ENCODE data around the gene RNF11.

RNF11 gene

DNA sequence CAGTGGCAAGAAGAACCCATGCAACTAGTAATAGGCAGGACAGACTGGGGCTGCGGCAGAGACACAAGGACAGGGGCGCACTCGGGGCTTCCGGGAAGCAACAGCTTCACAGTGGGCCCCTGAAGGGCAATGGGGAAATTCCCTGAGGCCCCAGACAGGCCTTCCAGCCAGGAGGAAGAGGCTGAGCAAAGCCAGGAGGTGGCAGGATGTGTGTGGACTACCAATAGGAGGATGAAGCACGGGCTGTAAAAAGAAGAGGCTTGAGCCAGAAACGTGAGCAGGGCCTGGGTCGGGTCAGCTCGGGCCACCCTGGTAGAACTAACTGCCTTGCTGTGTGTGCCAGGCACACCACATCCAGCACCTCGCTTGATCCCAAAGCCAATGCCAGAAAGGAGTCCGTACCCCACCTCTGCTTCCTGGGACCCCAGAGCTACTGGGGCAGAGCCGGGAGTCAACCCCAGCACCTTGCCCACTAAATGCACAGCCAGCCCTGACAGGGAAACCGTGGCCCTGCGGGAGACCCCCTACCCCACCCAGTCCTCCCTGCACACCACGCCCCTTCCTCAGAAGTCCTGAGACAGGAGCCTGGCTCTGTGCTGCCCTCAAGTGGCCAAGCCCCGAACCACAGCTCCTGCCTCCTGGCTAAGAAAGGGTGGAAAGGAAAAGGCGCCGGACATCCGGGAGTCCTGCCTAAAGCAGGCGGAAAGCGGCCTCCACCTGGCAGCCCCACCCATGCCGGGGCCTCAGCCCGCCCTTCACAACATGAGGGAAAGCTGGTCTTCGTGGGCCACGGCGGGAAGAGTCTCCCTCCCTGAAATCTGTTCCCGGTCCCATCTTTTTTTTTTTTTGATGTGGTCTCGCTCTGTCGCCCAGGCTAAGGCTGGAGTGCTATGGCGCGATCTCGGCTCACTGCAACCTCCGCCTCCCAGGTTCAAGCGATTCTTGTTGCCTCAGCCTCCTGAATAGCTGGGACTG is 60.6 kb downstream of the RNF11 start:
- peak; percentile 71 for DNase-seq (ENCODE audit: low spot score)

DNA sequence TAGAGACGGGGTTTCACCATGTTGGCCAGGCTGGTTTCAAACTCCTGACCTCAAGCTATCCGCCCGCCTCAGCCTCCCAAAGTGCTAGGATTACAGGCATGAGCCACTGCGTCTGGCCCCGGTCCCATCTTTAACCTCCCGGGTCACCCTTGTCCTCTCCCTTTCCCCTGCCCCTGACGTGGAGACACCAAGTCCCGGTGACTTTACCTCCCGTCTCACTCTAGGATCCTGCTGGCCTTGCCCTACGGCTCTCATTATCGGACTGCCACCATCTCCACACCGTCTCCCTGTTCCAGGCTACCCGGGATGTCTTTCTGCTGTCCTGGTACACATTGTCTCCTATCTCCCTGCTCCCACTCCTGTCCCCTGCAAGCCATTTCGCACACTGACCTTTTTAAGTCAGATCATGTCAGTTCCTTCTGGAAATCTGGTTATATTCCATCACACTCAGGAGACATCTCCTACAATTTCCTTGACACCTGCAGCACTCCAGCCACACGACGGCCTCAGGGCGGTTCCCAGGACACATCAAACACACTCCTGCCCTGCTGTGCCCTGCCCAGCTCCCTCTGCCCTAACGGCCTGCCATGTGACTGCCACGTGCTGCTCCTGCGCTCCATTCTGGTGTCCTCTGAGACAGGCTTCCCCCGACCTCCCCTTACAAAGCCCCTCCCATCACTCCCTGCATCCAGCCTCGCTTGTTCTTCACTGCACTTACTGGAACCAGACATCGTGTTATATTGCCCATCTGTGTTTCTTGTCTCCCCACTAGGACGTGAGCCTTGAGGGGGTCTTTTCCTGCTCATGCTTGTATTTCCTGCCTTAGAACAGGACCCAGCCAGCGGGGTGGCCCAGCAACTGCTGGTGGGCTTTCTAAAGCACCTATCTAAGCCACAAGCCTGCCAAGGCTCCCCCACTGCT is 61.6 kb downstream of the RNF11 start:
- DNase-seq (ENCODE audit: low spot score) = no peak

DNA sequence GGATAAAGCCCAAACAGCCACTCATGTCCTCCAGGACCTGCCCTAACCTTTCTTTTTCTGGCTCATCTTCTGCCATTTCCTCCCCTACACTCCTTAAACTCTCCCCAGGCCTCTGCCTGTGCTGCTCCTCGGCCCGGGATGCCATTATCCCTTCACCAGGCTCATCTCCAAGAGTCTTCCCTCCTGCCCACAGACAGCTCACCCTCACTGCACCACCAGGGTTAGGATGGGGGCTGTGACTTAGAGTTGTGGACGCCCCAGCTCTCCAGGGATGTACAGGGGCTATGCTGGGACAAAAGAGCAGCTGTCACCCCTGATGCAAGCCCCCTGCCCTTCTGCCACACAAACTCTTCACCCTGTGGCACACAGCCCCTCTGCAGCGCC is 62.2 kb downstream of the RNF11 start:
- no peak for DNase-seq (ENCODE audit: low spot score)

DNA sequence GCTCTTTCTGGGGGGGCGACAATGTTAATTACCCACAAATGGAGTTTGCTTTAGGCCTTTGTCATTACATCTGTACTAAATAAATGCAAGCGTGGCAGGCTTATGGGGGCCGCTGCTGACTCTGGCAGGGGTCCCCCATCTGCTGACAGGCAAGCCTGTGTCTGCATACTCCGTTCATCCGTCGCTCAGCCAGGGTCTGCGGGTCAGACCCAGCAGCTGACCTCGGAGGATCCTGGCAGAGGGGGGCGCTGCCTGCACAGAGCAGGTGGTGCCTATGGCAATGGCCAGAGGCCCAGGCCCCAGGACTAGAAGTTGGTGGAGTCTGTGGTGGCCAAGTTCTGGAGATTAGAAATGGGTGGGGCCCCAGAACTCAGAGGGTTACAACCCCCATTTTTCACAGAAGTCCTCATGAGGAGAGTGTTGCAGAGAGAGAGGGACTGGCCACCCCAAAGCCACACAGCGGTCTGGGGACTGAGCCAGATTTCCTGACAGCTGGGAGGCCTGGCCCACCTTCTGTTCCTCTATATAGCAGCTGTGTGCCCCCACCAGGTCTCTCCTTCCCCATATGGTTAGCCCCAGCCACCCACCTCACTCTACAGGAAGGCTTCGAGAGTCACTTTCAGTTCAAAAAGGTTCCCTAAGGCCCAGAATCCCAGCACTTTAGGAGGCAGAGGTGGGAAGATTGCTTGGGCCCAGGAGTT is 63.3 kb downstream of the RNF11 start:
- DNase-seq (ENCODE audit: low spot score) = no peak

DNA sequence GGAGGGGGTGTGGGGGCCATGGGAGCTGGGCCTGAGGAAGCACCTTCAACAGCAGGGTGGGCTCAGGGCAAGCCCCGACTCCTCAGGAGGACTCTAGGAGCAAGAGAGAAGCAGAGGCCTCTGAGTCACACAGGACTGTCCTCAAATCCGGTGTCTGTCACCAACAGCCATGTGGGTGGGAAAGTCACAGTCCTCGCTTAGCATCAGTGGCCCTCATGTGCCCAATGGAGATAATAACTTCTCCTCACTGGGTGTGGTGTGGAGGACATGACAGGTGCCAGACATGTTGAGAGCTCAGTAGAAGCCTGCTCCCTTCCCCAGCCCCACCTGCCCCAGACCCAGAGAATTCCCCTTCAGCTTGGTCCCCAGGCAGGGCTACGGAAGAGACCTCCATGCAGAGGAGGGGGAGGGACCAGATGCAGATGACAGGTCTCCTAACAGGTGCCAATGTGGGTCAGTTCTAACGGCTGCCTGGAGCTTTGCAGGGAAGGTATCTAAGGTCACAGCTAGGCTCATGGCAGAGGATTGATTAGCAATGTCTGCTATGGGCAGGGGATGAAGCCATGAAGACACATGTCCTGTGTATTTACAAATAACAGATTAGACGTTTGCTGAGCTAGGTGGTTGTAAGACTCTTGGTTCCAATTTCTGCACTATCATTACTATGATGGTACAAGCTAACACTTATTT is 64.1 kb downstream of the RNF11 start:
- no peak for DNase-seq (ENCODE audit: low spot score)

DNA sequence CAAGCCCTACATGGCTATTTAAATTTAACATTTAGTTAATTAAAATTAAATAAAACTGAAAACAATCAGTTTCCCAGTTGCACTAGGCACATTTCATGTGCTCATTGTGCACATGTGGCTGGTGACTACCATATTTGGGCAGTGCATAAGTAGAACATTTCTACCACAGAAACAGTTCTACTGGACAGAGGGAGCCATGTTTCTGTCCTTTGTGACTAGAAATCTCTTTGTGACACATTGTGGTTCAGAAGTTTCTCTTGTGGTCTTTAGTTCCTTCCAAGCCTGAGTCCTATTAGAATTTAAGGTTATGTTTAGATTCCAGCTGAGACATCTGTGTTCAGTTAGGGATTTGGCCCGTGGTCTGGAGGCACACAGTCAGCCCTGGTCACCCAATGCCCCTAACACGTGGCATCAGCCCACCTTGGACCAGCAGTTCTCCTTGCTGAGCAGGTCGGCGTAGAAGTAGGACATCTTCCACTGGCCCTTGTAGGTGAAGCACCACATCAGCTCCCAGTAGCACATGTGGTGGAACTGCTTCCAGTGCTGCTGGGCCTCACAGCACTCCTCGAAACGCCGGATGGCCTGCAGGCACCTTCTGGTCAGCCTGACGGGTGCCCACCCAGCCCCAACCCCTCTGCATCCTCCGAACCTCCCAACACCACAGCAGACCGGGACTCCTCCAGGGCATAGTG is 65.2 kb downstream of the RNF11 start:
- no peak for DNase-seq (ENCODE audit: low spot score)

DNA sequence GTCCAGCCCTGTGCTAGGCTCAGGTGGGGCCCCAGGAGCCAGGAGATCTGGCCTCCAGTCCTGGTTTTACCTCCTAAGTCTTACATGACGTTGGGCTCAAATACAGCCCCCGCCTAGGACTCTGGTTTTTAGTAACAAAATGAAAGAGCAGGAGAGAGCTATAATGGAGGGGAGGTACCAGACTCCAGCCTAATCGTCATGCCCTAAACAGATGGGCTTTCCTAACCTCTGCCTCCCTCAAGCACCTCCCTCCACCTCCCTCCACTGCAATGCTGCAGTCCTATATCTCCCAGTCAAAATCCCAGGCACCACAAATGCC is 65.7 kb downstream of the RNF11 start:
- no peak for DNase-seq (ENCODE audit: low spot score)

DNA sequence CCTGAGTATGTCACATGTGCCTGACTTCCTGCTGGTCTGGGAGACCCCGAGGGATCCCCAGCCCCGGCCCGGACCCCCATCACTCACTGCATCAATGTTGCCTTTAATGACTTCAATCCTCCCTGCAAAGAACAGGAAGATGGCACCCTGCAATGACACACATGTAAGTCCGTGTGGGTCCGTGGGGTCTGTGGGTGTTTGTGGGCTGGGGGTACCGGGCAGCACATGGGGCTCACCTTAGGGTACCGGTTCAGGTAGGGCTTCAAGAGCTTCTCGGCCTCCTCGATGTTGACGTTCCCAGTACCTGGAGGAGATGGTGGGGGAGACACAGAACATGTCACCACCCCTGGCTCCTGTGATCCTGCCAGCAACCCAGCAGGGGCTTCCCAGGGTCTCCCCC is 66.2 kb downstream of the RNF11 start:
- DNase-seq (ENCODE audit: low spot score) = no peak

DNA sequence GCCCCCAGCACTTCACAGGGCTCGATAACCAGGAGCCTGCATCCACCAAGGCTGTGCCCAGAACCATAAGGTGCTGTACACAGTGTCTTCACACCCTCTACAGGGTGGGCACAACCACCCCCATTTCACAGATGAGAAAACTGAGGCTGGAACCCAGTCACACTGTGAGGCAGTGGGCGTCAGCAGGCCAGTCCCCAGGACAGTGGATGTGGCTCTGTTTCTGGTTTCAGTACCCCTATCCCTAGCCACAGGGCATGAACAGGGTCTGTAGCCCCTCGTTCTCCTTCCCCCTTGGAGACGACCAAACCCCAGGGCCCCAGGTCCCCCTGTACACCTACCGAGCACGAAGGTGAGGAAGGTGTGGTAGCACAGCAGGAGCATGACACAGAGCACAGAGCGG is 66.7 kb downstream of the RNF11 start:
- no peak for DNase-seq (ENCODE audit: low spot score)

DNA sequence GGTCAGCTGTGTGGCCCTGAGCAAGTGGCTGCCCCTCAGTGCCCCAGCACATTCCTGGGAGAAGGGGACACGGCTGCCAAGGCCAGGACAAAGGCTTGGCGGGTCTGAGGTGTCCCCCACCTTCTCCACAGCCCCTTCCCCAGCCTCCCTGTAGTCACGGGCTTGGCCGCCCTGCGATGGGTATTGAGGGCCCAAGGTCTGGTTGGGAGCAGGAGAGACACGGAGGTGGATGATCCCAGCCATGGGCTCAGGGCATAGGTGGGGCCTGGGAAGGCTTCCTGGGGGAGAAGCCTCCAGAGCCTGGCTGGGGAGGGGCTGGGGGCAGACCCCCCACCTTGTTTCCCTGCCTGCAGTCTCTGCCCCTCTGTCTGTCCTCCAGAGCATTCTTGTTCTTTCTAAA is 67.2 kb downstream of the RNF11 start:
- no peak for DNase-seq (ENCODE audit: low spot score)

DNA sequence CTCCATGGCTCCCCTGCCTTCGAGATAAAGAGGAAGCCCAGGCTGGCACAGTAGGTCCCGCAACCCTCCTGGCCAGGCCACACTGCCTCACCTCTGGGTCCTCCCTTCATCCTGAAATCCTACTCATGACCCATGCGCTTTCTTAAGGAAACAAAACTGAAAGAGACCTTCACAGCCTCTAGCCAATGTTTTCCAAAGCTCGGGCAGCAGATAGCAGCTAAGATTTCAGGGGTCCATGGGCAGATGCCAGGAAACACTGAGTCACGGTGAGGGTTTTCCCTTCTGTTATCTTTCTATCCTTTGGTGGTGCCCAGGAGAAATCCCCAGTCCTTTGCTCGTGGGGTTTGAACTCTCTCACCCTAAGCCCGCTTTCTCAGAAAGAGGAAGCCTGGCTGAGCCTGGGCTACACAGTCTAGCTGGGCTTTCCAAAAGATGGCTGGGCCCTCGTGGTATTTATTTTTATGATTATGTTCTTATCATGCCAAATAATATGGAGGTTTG is 67.7 kb downstream of the RNF11 start:
- no peak for DNase-seq (ENCODE audit: low spot score)

DNA sequence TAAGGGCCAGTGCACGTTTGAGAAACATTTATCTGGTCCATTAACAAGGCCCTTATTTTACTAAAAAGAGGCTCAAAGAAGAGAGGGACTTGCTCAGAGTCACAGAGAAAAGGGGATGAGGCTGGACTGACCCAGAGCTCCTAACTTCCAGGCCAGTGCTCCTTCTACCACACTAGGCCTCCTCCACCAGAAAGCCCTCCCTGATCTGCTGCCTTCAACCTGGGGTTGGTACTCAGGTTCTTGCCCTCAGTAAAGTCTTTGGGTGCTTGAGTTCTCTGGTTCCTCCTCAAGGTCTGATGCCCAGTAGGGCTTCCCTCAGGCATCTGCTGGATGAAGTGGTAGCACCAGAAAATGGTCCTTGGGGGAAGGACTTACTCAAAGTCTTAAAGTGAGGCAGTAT is 68.3 kb downstream of the RNF11 start:
- DNase-seq (ENCODE audit: low spot score) = no peak

DNA sequence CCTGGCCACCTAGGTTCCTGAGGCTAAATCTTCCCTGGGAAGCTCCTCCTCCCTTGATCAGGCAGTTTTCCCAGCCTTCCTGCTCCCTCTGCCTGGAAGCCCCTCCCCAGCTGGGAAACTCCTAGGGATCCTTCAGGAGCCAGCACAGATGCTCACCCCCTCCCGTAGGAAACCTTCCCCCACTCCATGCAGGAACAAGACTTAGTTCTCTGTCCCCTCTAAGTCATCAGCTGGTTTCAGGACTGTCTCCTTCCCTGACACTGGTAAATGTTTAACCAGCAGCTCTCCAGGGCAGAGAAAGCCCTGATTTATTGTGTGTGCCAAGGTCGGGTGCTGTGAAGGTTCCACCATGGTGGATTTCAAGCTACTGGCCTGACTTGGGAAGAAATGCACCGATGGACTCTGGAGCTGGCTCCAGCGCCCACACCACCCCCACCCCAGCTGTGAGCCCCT is 69.3 kb downstream of the RNF11 start:
- DNase-seq (ENCODE audit: low spot score) = no peak

DNA sequence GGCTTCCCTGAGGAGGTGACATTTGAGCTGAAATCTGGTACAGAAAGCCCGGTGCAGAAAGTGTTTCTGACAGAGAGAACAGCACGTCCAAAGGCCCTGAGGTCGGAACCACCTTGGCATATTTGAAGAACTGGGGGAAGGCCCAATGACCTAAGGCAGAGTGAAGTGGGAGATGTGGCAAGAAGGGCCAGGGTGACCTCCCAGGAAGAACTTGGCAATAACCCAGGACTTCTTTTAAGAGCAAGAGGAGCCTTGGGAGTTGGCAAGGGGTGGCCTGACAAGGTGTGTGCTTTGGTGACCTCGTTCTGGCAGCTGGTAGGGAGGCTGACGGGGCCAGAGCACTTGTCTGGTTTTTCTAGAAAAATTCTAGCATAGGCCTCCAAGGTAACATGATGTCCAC is 70.9 kb downstream of the RNF11 start:
- no peak for DNase-seq (ENCODE audit: low spot score)

DNA sequence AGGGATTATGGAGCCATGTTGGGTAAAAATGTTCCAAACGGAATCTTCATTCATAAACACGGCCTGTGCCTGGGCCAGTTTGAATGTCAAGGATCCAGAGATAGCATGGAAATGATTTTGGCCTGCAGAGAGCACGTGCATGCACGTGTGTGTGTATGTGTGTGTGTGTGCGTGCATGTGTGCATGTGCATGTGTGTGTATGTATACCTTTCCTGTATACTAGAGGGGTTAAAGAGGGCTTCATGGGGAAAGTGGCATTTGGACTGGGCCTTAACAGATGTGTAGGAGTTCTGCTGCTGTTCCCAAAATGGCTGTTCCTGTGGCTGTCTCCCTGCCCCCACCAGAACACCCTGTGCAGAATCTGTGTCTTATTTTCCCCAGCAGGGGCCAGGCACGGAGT is 72.6 kb downstream of the RNF11 start:
- DNase-seq (ENCODE audit: low spot score) = no peak

DNA sequence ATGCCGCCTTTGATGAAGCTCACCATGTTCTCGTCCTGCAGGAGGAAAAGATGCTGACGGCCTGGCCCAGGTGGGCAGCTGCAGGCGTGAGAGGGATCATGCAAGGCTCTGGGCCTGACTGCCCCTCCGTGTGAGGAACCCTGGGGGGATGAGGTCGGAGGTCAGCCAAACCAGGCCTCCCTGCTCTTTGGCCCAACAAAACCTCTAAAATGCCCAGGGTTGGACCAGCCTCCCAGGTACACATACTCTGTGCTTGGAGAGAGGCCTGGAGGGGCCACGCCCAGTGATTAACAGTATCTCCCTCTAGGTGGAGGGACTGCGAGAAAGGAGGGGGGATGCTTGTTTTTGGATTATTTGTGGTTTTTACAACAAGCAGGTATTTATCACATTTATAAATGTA is 73.2 kb downstream of the RNF11 start:
- no peak for DNase-seq (ENCODE audit: low spot score)

DNA sequence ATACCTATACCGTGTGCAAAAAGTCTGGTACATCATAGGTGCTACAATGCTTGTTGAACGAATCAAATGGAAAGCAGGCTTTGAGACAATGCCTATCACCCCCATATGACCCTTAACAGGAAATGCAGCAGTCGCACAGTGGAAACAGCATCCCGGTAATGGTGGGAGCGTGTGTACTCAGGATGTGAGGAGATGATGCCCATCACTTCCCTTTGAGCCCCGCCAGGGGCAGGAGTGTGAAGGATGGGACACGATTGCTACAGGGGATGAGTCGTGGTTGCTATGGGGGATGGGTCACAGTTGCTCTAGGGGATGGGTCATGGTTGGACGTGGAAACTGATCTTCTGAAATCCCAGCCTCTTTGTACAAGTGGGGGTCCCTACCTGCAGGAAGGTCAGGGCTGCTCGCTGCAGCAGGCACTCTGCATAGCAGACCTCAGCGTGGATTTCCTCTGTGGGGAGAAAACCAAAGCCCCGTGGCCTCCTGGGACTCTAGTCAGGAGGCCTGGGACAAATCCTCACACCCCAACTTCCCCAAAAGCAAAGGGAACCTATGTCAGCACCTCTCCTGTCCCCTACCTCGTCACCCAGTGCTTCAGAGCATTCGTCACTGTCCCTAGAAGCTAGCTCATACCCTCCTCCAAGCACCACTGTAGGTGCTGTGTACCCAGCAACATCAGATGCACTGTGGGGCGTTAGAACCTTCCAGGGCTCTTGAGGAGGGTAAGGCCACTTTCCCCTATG is 75.0 kb downstream of the RNF11 start:
- no peak for DNase-seq (ENCODE audit: low spot score)

DNA sequence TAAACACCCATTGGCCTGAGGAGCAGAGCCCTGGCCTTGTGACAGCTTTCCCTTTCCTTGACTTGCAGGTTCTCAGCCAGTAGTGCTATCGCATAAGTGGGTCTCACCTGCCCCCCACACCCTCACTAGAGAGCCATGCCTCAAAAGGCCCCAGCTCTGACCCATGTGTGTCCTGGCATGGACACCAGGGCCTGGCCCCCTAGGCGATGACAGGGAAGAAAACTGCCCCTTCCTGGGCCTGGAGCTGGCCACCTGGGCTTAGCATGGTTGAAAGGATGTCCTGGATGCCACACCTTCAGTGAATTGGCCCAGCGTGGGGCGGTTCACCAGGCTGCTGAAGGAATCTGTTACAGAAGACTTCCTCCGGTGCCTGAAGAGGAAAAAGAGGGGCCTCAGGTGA is 75.8 kb downstream of the RNF11 start:
- no peak for DNase-seq (ENCODE audit: low spot score)

DNA sequence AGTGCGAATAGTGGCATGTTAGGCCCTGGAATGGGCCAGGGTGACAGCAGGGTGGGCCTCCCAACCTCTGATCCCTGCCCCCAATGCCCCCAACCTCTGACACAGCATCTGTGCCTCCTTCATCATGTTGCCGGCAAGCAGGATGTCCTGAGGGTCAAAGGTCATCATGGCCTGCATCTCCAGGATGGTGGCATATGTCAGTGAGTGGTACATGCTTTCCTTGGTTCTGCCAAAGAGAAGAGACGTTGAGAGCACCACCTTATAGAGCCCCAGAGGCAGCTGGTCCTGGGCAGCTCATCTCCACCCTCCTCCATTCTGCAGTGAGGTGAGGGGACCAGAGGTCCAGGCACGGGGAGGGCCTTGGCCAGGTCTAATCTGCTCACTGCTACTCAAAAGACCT is 76.6 kb downstream of the RNF11 start:
- DNase-seq (ENCODE audit: low spot score) = no peak

DNA sequence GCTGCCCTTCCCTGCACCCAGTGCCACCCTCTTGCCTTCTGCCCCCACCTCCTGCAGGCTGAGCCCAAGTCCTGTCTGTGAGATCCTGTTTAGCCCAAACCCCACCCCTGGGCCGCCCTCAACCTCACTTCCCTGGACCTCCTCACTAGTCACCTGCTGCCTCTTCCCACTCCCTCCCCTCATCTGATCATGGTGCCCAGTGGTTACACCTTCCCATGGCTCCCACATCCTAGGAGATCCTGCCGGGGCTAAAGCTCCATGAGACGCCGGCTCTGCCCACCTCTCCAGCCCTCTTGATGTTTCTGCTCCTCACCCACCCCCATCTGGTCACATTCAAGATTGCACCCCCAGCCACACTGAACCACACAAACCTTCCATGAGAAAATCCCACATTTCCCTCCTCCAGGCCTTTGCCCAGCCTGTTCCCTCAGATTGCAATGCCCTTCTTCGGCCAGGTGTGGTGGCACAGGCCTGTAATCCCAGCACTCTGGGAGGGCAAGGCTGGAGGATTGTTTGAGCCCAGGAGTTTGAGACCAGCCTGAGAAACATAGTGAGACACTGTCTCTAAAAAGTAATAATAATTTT is 77.3 kb downstream of the RNF11 start:
- no peak for DNase-seq (ENCODE audit: low spot score)
